Amniotic epithelial cell (primary cell): Measurements from ENCODE around the gene ANKRD2.
"Not testable (repeated sequence)": the region's sequence is repeated elsewhere in the genome, so short reads cannot be mapped to it uniquely, and the experiment has no call there.

Experiments
- DNase-seq: peaks from one replicate; pipeline ENCODE4 v3.0.0-alpha.2; 2010; ENCODE audit warnings: low read depth

Gene ANKRD2

GRCh38 chr10:97573672-97574071, 1.1 kb downstream of the ANKRD2 start:
- DNase-seq = no peak

- DNase-seq = peak; percentile 88
Observed at GRCh38 chr10:97574374-97575126, 2.0 kb downstream of the ANKRD2 start.

GRCh38 chr10:97575127-97575668, 2.6 kb downstream of the ANKRD2 start:
- peak; percentile 55 for DNase-seq

GRCh38 chr10:97576487-97576886, 3.9 kb downstream of the ANKRD2 start:
- not testable (repeated sequence) for DNase-seq

- DNase-seq = no peak
Observed at GRCh38 chr10:97577701-97578100, 5.1 kb downstream of the ANKRD2 start.

GRCh38 chr10:97578171-97578844, 5.7 kb downstream of the ANKRD2 start:
- no peak for DNase-seq

- DNase-seq = no peak
Observed at GRCh38 chr10:97580421-97581367, 8.1 kb downstream of the ANKRD2 start.

- DNase-seq = no peak
Observed at GRCh38 chr10:97582169-97582568, 9.6 kb downstream of the ANKRD2 start.

GRCh38 chr10:97583476-97583875, 10.9 kb downstream of the ANKRD2 start:
- DNase-seq = no peak

- DNase-seq = peak; percentile 91
Observed at GRCh38 chr10:97584060-97584797, 11.7 kb downstream of the ANKRD2 start, which contains the start of gene HOGA1. TSS of gene HOGA1 (plus strand) at chr10:97584389. CDS start at chr10:97584704, 315 bp downstream.

GRCh38 chr10:97584798-97585438, 12.3 kb downstream of the ANKRD2 start:
- DNase-seq = no peak

- DNase-seq = no peak
Observed at GRCh38 chr10:97585439-97585811, 12.8 kb downstream of the ANKRD2 start.

GRCh38 chr10:97587183-97587582, 14.6 kb downstream of the ANKRD2 start:
- no peak for DNase-seq

- DNase-seq = no peak
Observed at GRCh38 chr10:97589479-97589878, 16.9 kb downstream of the ANKRD2 start, which contains the start of gene C10orf62. TSS of gene C10orf62 (plus strand) at chr10:97589721. CDS start at chr10:97589898, 177 bp downstream.

- no peak for DNase-seq
Observed at GRCh38 chr10:97590082-97590747, 17.6 kb downstream of the ANKRD2 start.

- DNase-seq = no peak
Observed at GRCh38 chr10:97590748-97591495, 18.3 kb downstream of the ANKRD2 start.

GRCh38 chr10:97593421-97593820, 20.8 kb downstream of the ANKRD2 start:
- DNase-seq = peak; percentile 44

- DNase-seq = peak; percentile 61
Observed at GRCh38 chr10:97596101-97597082, 23.8 kb downstream of the ANKRD2 start.
